ENCODE results near the gene TFDP2. TPM values are rescaled to one million over a fixed set of nuclear protein-coding genes. Genes with fewer than 3 reads are reported as not detected.

The TFDP2 gene
- total and polyA plus RNA-seq, 2 donors (not counting 1 experiment from before 2014, with no cell fraction given), result 5.5 to 31.7 TPM

- Histone ChIP-seq H3K27ac (ENCODE audit: low read length in 2 of 2) (peak overlapping the region in 1 of 2 donors; percentile 12), H3K9me3 (ENCODE audit: control extremely low read depth in 1 of 3, control insufficient read depth in 2 of 3, insufficient read depth in 1 of 3, low read length in 2 of 3) (peaks cover 0 to 4% (median 0%) of the 10 kb centered on the region in 3 donors), H2AFZ (ENCODE audit: insufficient read depth, low read depth, low read length, poor library complexity, severe bottlenecking) (peak overlapping the region; percentile 38), H3K4me1 (ENCODE audit: control insufficient read depth in 2 of 2, insufficient read depth in 2 of 2, low read length in 2 of 2) (peaks cover 3% of the 10 kb centered on the region in 2 donors), H4K20me1 (ENCODE audit: control insufficient read depth, insufficient read depth, low read length, poor library complexity, severe bottlenecking) (no peaks in the 10 kb centered on the region), H3K4me3 (ENCODE audit: control extremely low read depth in 1 of 5, extremely low read depth in 1 of 5, insufficient read depth in 1 of 5, low read depth in 2 of 5, low read length in 4 of 5) (peak overlapping the region; percentile 26 to 71 (median 56)), H3K4me2 (replicated peaks; ENCODE audit: low read depth, low read length, poor library complexity, severe bottlenecking) (peak overlapping the region; percentile 72), H3K79me2 (ENCODE audit: control insufficient read depth, insufficient read depth, low read length) (peaks cover 34% of the 10 kb centered on the region), H3K36me3 (replicated peaks in 1 of 2; ENCODE audit: control extremely low read depth in 1 of 2, control insufficient read depth in 1 of 2, extremely low read depth in 1 of 2, insufficient read depth in 2 of 2, low read length in 1 of 2) (no peaks in the 10 kb centered on the region), H3K9ac (ENCODE audit: low read length) (peak overlapping the region; percentile 59), H3K27me3 (replicated peaks in 1 of 4; ENCODE audit: control extremely low read depth in 1 of 4, control insufficient read depth in 3 of 4, insufficient read depth in 4 of 4, low read length in 3 of 4) (no peaks in the 10 kb centered on the region)
- ATAC-seq (ENCODE audit: low read depth) (peak; percentile 56), DNase-seq (peak; percentile 20)
- Mint-ChIP-seq H3K27me3 (no peaks in the 10 kb centered on the region), H3K4me3 (peak overlapping the region; percentile 90), H3K4me1 (peaks cover 24% of the 10 kb centered on the region), H3K9me3 (ENCODE audit: insufficient read depth) (peaks cover 4% of the 10 kb centered on the region), H3K27ac (peak overlapping the region; percentile 73)
- ChIA-PET CTCF (no interaction called here), POLR2A (no interaction called here)
- WGBS (ENCODE audit: insufficient coverage), result no CpG with 5 or more reads among the region's 2 CpGs
- intact Hi-C loops (cut with micrococcal nuclease), result loop anchor here (2.0 to 5.0 kb wide), 3 partner anchors 150 to 550 kb away; partner anchors contain the start of genes ATP1B3, ATR and RNF7
- TF ChIP-seq, protein P1, sequence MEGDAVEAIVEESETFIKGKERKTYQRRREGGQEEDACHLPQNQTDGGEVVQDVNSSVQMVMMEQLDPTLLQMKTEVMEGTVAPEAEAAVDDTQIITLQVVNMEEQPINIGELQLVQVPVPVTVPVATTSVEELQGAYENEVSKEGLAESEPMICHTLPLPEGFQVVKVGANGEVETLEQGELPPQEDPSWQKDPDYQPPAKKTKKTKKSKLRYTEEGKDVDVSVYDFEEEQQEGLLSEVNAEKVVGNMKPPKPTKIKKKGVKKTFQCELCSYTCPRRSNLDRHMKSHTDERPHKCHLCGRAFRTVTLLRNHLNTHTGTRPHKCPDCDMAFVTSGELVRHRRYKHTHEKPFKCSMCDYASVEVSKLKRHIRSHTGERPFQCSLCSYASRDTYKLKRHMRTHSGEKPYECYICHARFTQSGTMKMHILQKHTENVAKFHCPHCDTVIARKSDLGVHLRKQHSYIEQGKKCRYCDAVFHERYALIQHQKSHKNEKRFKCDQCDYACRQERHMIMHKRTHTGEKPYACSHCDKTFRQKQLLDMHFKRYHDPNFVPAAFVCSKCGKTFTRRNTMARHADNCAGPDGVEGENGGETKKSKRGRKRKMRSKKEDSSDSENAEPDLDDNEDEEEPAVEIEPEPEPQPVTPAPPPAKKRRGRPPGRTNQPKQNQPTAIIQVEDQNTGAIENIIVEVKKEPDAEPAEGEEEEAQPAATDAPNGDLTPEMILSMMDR (IDR thresholded peaks at IDR 0.05), result no peak
- TF ChIP-seq EZH2 (IDR thresholded peaks at IDR 0.05; ENCODE audit: borderline replicate concordance, insufficient read depth, low read depth, low read length, poor library complexity, severe bottlenecking), result no peak
Measured at GRCh38 chr3:142027735-142028134, 121.6 kb downstream of the TFDP2 start.

DNA sequence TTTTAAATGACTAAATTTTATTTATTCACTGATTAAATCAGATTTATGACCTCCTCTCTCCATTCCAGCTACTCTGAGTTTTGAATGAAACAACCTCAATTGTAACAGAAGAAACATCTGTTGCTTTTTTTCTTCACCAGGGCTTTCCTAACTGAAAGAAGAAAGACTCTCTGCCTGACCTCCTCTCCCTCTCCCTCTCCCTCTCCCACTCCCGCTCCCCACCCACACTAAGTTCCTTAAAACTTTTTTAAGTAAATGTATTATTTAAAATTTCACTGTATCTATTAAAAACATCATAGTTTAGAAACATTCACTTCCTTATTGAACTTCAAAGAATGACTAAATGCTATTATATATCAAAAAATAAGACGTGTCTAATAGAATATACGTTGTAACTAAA is 122.0 kb downstream of the TFDP2 start:
- WGBS (ENCODE audit: insufficient coverage), result no CpG with 5 or more reads among the region's 3 CpGs
- peak overlapping the region; percentile 38 for H2AFZ ChIP-seq (ENCODE audit: insufficient read depth, low read depth, low read length, poor library complexity, severe bottlenecking)
- no peaks in the 10 kb centered on the region for H3K27me3 ChIP-seq (replicated peaks in 1 of 4; ENCODE audit: control extremely low read depth in 1 of 4, control insufficient read depth in 3 of 4, insufficient read depth in 4 of 4, low read length in 3 of 4)
- Mint-ChIP-seq H3K4me3 (peak overlapping the region; percentile 90), H3K9me3 (ENCODE audit: insufficient read depth) (peaks cover under 1% of the 10 kb centered on the region), H3K27me3 (no peaks in the 10 kb centered on the region), H3K4me1 (peaks cover 22% of the 10 kb centered on the region), H3K27ac (no peak overlapping the region)
- TF ChIP-seq, protein P1 (IDR thresholded peaks at IDR 0.05), result no peak
- TF ChIP-seq EZH2 (IDR thresholded peaks at IDR 0.05; ENCODE audit: borderline replicate concordance, insufficient read depth, low read depth, low read length, poor library complexity, severe bottlenecking), result no peak
- H3K36me3 ChIP-seq (replicated peaks in 1 of 2; ENCODE audit: control extremely low read depth in 1 of 2, control insufficient read depth in 1 of 2, extremely low read depth in 1 of 2, insufficient read depth in 2 of 2, low read length in 1 of 2), result no peaks in the 10 kb centered on the region
- peak overlapping the region; percentile 72 for H3K4me2 ChIP-seq (replicated peaks; ENCODE audit: low read depth, low read length, poor library complexity, severe bottlenecking)
- H4K20me1 ChIP-seq (ENCODE audit: control insufficient read depth, insufficient read depth, low read length, poor library complexity, severe bottlenecking), result no peaks in the 10 kb centered on the region
- H3K9me3 ChIP-seq (ENCODE audit: control extremely low read depth in 1 of 3, control insufficient read depth in 2 of 3, insufficient read depth in 1 of 3, low read length in 2 of 3), result peaks cover 0 to 4% (median 0%) of the 10 kb centered on the region in 3 donors
- ChIA-PET POLR2A (no interaction called here), CTCF (no interaction called here)
- intact Hi-C loops (cut with micrococcal nuclease), result loop anchor here (5.0 kb wide), 2 partner anchors 150 to 550 kb away; partner anchors contain the start of genes ATP1B3 and ATR
- H3K79me2 ChIP-seq (ENCODE audit: control insufficient read depth, insufficient read depth, low read length), result peaks cover 34% of the 10 kb centered on the region
- ATAC-seq (ENCODE audit: low read depth) (no peak), DNase-seq (no peak)
- no peak overlapping the region for H3K27ac ChIP-seq (ENCODE audit: low read length in 2 of 2)
- H3K9ac ChIP-seq (ENCODE audit: low read length), result peak overlapping the region; percentile 59
- H3K4me3 ChIP-seq (ENCODE audit: control extremely low read depth in 1 of 5, extremely low read depth in 1 of 5, insufficient read depth in 1 of 5, low read depth in 2 of 5, low read length in 4 of 5), result peak overlapping the region; percentile 18 to 71 (median 49)
- peaks cover 3% of the 10 kb centered on the region in 2 donors for H3K4me1 ChIP-seq (ENCODE audit: control insufficient read depth in 2 of 2, insufficient read depth in 2 of 2, low read length in 2 of 2)
